Measurements from ENCODE around the gene HEMGN.

- TF ChIP-seq CTCF (IDR thresholded peaks at IDR 0.05 in 8 of 11, conservative IDR thresholded peaks at IDR 0.05 in 3 of 11) = no peak
- TF ChIP-seq POLR2A (IDR thresholded peaks at IDR 0.05) = no peak
Observed at GRCh38 chr9:97970165-97970564, 32.2 kb upstream of the HEMGN start.
